Subcutaneous abdominal adipose tissue (tissue), 5 donors: Measurements from ENCODE around the gene MYO10.
A peak's percentile ranks its signal among the peaks of the same experiment; 100 is the strongest.
"Not testable (repeated sequence)": the region's sequence is repeated elsewhere in the genome, so short reads cannot be mapped to it uniquely, and the experiment has no call there.

Experiments
- H3K27ac ChIP-seq: one replicate; pipeline ENCODE4 v1.7.0; 2013; ENCODE audit warnings: low read depth, mild to moderate bottlenecking, inconsistent platforms, low read length, moderate library complexity
- H3K27me3 ChIP-seq, 5 donors: one replicate each; pipeline ENCODE4 v1.7.0; 2013; ENCODE audit warnings: low read length in 5 of 5, inconsistent platforms in 1 of 5; ENCODE audit not compliant: control insufficient read depth in 5 of 5, insufficient read depth in 4 of 5
- H3K36me3 ChIP-seq, 5 donors: one replicate each; pipeline ENCODE4 v1.7.0; 2013; ENCODE audit warnings: low read length in 5 of 5; ENCODE audit not compliant: control insufficient read depth in 5 of 5, insufficient read depth in 5 of 5
- H3K4me1 ChIP-seq, 5 donors: one replicate each; pipeline ENCODE4 v1.7.0; 2013; ENCODE audit warnings: low read length in 5 of 5, mild to moderate bottlenecking in 3 of 5, moderate library complexity in 1 of 5; ENCODE audit not compliant: control insufficient read depth in 5 of 5, insufficient read depth in 5 of 5
- H3K4me3 ChIP-seq, 5 donors: one replicate each; pipeline ENCODE4 v1.7.0; 2013; ENCODE audit warnings: low read length in 5 of 5, low read depth in 1 of 5
- H3K9ac ChIP-seq, 5 donors: one replicate each; pipeline ENCODE4 v1.7.0; 2013; ENCODE audit warnings: low read length in 5 of 5, mild to moderate bottlenecking in 4 of 5, moderate library complexity in 3 of 5
- H3K9me3 ChIP-seq, 5 donors: one replicate each; pipeline ENCODE4 v1.7.0; 2013; ENCODE audit warnings: low read length in 5 of 5; ENCODE audit not compliant: control insufficient read depth in 5 of 5
- donor health status: healthy.
- donor health status: healthy.
- donor health status: healthy.
- donor health status: healthy.
- donor health status: healthy.

MYO10 gene

GRCh38 chr5:16733331-16734006 lies 202.6 kb downstream of the MYO10 start:
- no peak overlapping the region for H3K4me3 ChIP-seq
- H3K4me1 ChIP-seq, result peaks cover 0 to 12% (median 11%) of the 10 kb centered on the region in 5 donors
- H3K27ac ChIP-seq, result no peak overlapping the region
- H3K36me3 ChIP-seq, result peaks cover 0 to 4% (median 0%) of the 10 kb centered on the region in 5 donors
- H3K9me3 ChIP-seq, result no peaks in the 10 kb centered on the region
- no peak overlapping the region for H3K9ac ChIP-seq
- no peaks in the 10 kb centered on the region for H3K27me3 ChIP-seq

GRCh38 chr5:16732356-16732755 lies 203.7 kb downstream of the MYO10 start:
- Histone ChIP-seq H3K9ac (no peak overlapping the region), H3K27me3 (no peaks in the 10 kb centered on the region), H3K36me3 (peaks cover 0 to 4% (median 0%) of the 10 kb centered on the region in 5 donors), H3K9me3 (no peaks in the 10 kb centered on the region), H3K4me1 (peaks cover 0 to 22% (median 21%) of the 10 kb centered on the region in 5 donors), H3K27ac (no peak overlapping the region), H3K4me3 (no peak overlapping the region)

- Histone ChIP-seq H3K36me3 (no peaks in the 10 kb centered on the region), H3K27me3 (no peaks in the 10 kb centered on the region), H3K9me3 (peaks cover 0 to 5% (median 2%) of the 10 kb centered on the region in 5 donors), H3K4me1 (peaks cover 0 to 21% (median 17%) of the 10 kb centered on the region in 5 donors), H3K9ac (peak overlapping the region in 1 of 5 donors; percentile 17), H3K4me3 (peak overlapping the region; percentile 28 to 71 (median 36)), H3K27ac (no peak overlapping the region)
Observed at GRCh38 chr5:16727755-16728325, 208.2 kb downstream of the MYO10 start.

GRCh38 chr5:16726538-16726946 lies 209.5 kb downstream of the MYO10 start:
- Histone ChIP-seq H3K9me3 (peaks cover 0 to 5% (median 2%) of the 10 kb centered on the region in 5 donors), H3K9ac (no peak overlapping the region), H3K36me3 (no peaks in the 10 kb centered on the region), H3K4me3 (no peak overlapping the region), H3K4me1 (peaks cover 0 to 21% (median 19%) of the 10 kb centered on the region in 5 donors), H3K27ac (no peak overlapping the region), H3K27me3 (no peaks in the 10 kb centered on the region)

- Histone ChIP-seq H3K36me3 (no peaks in the 10 kb centered on the region), H3K27ac (no peak overlapping the region), H3K4me1 (peaks cover 0 to 21% (median 19%) of the 10 kb centered on the region in 5 donors), H3K9me3 (peaks cover 0 to 5% (median 2%) of the 10 kb centered on the region in 5 donors), H3K9ac (no peak overlapping the region), H3K4me3 (no peak overlapping the region), H3K27me3 (no peaks in the 10 kb centered on the region)
Observed at GRCh38 chr5:16725575-16725974, 210.5 kb downstream of the MYO10 start.

GRCh38 chr5:16723821-16724220 lies 212.3 kb downstream of the MYO10 start:
- Histone ChIP-seq H3K4me1 (peaks cover 0 to 21% (median 19%) of the 10 kb centered on the region in 5 donors), H3K27ac (no peak overlapping the region), H3K9ac (no peak overlapping the region), H3K9me3 (peaks cover 0 to 5% (median 2%) of the 10 kb centered on the region in 5 donors), H3K36me3 (no peaks in the 10 kb centered on the region), H3K27me3 (no peaks in the 10 kb centered on the region), H3K4me3 (no peak overlapping the region)

- Histone ChIP-seq H3K27ac (no peak overlapping the region), H3K4me1 (peaks cover 0 to 8% (median 4%) of the 10 kb centered on the region in 5 donors), H3K4me3 (no peak overlapping the region), H3K27me3 (no peaks in the 10 kb centered on the region), H3K9me3 (peaks cover 0 to 5% (median 2%) of the 10 kb centered on the region in 5 donors), H3K9ac (no peak overlapping the region), H3K36me3 (no peaks in the 10 kb centered on the region)
Observed at GRCh38 chr5:16722097-16722495, 214.0 kb downstream of the MYO10 start.

- no peak overlapping the region for H3K4me3 ChIP-seq
- H3K27ac ChIP-seq, result no peak overlapping the region
- peaks cover 0 to 6% (median 4%) of the 10 kb centered on the region in 5 donors for H3K4me1 ChIP-seq
- H3K36me3 ChIP-seq, result no peaks in the 10 kb centered on the region
- no peaks in the 10 kb centered on the region for H3K27me3 ChIP-seq
- H3K9me3 ChIP-seq, result peaks cover 0 to 5% (median 2%) of the 10 kb centered on the region in 5 donors
- H3K9ac ChIP-seq, result no peak overlapping the region
Observed at GRCh38 chr5:16721151-16722096, 214.7 kb downstream of the MYO10 start.

- not testable (repeated sequence) for H3K27me3 ChIP-seq, H3K4me3 ChIP-seq, H3K27ac ChIP-seq, H3K9me3 ChIP-seq, H3K9ac ChIP-seq, H3K36me3 ChIP-seq
- H3K4me1 ChIP-seq, result peaks cover 0 to 13% (median 9%) of the 10 kb centered on the region in 5 donors
Observed at GRCh38 chr5:16718036-16718435, 218.1 kb downstream of the MYO10 start.
